Measurements from ENCODE around the gene TRAF1. TPM values are rescaled to one million over a fixed set of nuclear protein-coding genes. Genes with fewer than 3 reads are reported as not detected.

Gene TRAF1
- total and polyA plus RNA-seq, 7 donors = 0.55 to 2.0 (median 0.95) TPM

- Histone ChIP-seq H3K4me1 (no peaks in the 10 kb centered on the region), H3K27me3 (ENCODE audit: insufficient read depth in 3 of 3, low read length in 2 of 3) (no peaks in the 10 kb centered on the region), H3K36me3 (ENCODE audit: insufficient read depth in 1 of 2, low read depth in 1 of 2) (peaks cover 0 to 51% of the 10 kb centered on the region in 2 donors), H3K4me3 (no peak overlapping the region), H3K9me3 (no peaks in the 10 kb centered on the region), H3K27ac (no peak overlapping the region)
- DNase-seq = no peak
- 63 to 69% (median 65%) methylated on average over 6 of the region's 6 CpGs for WGBS, 3 donors
- ATAC-seq = no peak
- intact Hi-C loops (cut with DNase I) = no loop called here
- no peak for TF ChIP-seq CTCF (IDR thresholded peaks at IDR 0.05)
Measured at GRCh38 chr9:120859361-120859760, 67.2 kb downstream of the TRAF1 start.

DNA sequence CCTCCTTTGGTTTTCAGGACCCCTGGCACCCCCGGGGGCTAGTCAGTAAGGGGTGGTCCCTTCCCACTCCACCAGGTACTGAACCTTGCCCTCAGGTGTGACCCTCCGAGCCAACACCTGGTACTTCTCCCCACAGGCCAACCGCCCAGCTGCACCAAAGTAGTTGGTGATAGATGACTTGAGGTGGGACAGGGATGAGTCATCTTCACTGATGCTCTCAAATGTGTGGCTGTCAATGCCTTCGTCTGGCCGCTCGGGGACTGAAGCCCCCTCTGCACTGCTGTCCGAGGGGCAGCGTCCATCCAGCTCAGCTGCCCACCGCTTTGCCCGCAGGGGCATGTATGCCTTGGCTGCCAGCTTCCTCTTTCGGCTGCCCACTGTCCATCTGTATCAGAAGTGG lies 68.7 kb downstream of the TRAF1 start:
- H3K4me1 ChIP-seq = no peaks in the 10 kb centered on the region
- TF ChIP-seq CTCF (IDR thresholded peaks at IDR 0.05) = no peak
- WGBS, 3 donors = 92 to 93% (median 92%) methylated on average over 11 of the region's 11 CpGs
- DNase-seq (no peak), ATAC-seq (no peak)
- intact Hi-C loops (cut with DNase I) = no loop called here
- H3K9me3 ChIP-seq = no peaks in the 10 kb centered on the region
- no peak overlapping the region for H3K4me3 ChIP-seq
- no peaks in the 10 kb centered on the region for H3K27me3 ChIP-seq (ENCODE audit: insufficient read depth in 3 of 3, low read length in 2 of 3)
- peaks cover 0 to 37% of the 10 kb centered on the region in 2 donors for H3K36me3 ChIP-seq (ENCODE audit: insufficient read depth in 1 of 2, low read depth in 1 of 2)
- no peak overlapping the region for H3K27ac ChIP-seq

DNA sequence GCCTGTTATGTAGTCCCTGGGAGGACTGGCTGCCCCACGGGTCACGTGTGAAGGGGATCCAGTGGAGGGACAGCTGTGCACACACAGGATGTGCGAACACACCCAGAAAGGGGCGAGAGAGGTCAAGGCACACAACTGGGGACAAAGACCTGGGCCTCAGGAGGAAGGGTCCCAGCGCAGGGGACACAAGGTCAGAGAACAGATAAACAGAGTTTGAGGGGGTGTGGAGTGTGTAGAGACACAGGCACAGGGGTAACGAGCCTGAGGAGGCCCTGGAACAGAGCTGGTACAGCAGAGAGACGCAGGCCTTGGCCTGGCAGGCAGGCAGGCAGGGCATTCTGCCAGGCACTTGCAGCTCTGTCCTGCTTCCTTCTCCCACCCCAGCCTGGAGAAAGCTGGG lies 69.1 kb downstream of the TRAF1 start:
- Histone ChIP-seq H3K4me3 (no peak overlapping the region), H3K9me3 (no peaks in the 10 kb centered on the region), H3K4me1 (no peaks in the 10 kb centered on the region), H3K27me3 (ENCODE audit: insufficient read depth in 3 of 3, low read length in 2 of 3) (no peaks in the 10 kb centered on the region), H3K36me3 (ENCODE audit: insufficient read depth in 1 of 2, low read depth in 1 of 2) (peaks cover 0 to 36% of the 10 kb centered on the region in 2 donors), H3K27ac (no peak overlapping the region)
- intact Hi-C loops (cut with DNase I) = no loop called here
- no peak for DNase-seq
- 60 to 67% (median 63%) methylated on average over 7 of the region's 7 CpGs for WGBS, 3 donors
- no peak for TF ChIP-seq CTCF (IDR thresholded peaks at IDR 0.05)
- ATAC-seq = no peak

GRCh38 chr9:120856700-120857099 lies 69.9 kb downstream of the TRAF1 start:
- no peaks in the 10 kb centered on the region for H3K4me1 ChIP-seq

More at GRCh38 chr9:120856700-120857099, 69.9 kb downstream of the TRAF1 start:
- H3K36me3 ChIP-seq (ENCODE audit: insufficient read depth in 1 of 2, low read depth in 1 of 2) = peaks cover 0 to 29% of the 10 kb centered on the region in 2 donors
- H3K4me3 ChIP-seq = no peak overlapping the region
- H3K9me3 ChIP-seq = no peaks in the 10 kb centered on the region
- TF ChIP-seq CTCF (IDR thresholded peaks at IDR 0.05) = no peak
- no peaks in the 10 kb centered on the region for H3K27me3 ChIP-seq (ENCODE audit: insufficient read depth in 3 of 3, low read length in 2 of 3)
- intact Hi-C loops (cut with DNase I) = no loop called here
- no peak for DNase-seq
- WGBS, 3 donors = 67 to 80% (median 72%) methylated on average over 4 of the region's 4 CpGs
- no peak for ATAC-seq
- H3K27ac ChIP-seq = no peak overlapping the region

Measured in psoas muscle (tissue), 8 donors.